Chondrocyte (in vitro differentiated cells): ENCODE results near the gene TRIM72. TPM values are rescaled to one million over a fixed set of nuclear protein-coding genes. Genes with fewer than 3 reads are reported as not detected.
"Not testable (repeated sequence)": the region's sequence is repeated elsewhere in the genome, so short reads cannot be mapped to it uniquely, and the experiment has no call there.

Experiments
- DNase-seq: peaks from one replicate; pipeline ENCODE4 v3.0.0; 2021; ENCODE audit warnings: mixed read lengths, low spot score
- H3K27ac Mint-ChIP-seq: one replicate; pipeline ENCODE4 v1.8.0; 2021; ENCODE audit warnings: mild to moderate bottlenecking, moderate library complexity, mixed read lengths; ENCODE audit not compliant: unreplicated experiment
- H3K27me3 Mint-ChIP-seq: 2 replicates; pipeline ENCODE4 v1.8.0; 2021; ENCODE audit warnings: low read depth, mixed read lengths
- H3K36me3 Mint-ChIP-seq: 2 replicates; pipeline ENCODE4 v1.8.0; 2021; ENCODE audit warnings: low read depth, mixed read lengths
- H3K4me1 Mint-ChIP-seq: 2 replicates; pipeline ENCODE4 v1.8.0; 2021; ENCODE audit warnings: low read depth, mild to moderate bottlenecking, mixed read lengths
- H3K4me3 Mint-ChIP-seq: one replicate; pipeline ENCODE4 v1.8.0; 2021; ENCODE audit warnings: mild to moderate bottlenecking, moderate library complexity, mixed read lengths; ENCODE audit not compliant: unreplicated experiment
- H3K9me3 Mint-ChIP-seq: 2 replicates; pipeline ENCODE4 v1.8.0; 2021; ENCODE audit warnings: low read depth, mixed read lengths
- total RNA-seq: library from RNA; stranded (reverse); gene quantifications from 3 replicates; pipeline ENCODE4 v1.2.1, GENCODE V29; 2021
- TF ChIP-seq, protein P1 (sequence below): fragments of 200-600 bp; sonication (generic); IDR thresholded peaks from 2 replicates; pipeline ENCODE4 v1.5.0; 2021; ENCODE audit warnings: antibody characterized with exemption, mild to moderate bottlenecking, moderate library complexity

The TRIM72 gene
- total RNA-seq, 1 donor from 2014 or later, result not detected

DNA sequence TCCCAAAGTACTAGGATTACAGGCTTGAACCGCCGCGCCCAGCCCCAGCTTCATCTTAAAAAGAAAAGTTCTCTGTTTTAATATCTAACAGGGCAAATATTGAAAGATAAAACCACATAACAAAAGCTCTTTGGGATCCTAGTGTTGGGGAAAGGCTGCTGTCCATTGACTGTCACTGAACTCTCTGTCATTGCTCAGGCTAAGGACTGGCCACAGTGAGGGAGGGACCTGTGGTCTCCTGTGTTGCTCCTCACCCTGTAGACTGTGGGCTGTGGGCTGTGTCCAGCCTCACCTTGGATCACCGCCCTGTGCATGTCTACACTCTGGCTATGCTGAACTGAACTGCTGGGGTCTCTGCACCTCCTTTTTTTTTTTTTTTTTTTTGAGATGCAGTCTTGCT is 14.3 kb downstream of the TRIM72 start:
- Mint-ChIP-seq H3K4me3 (no peak overlapping the region), H3K27ac (no peak overlapping the region), H3K36me3 (no peaks in the 10 kb centered on the region), H3K27me3 (peaks cover 3% of the 10 kb centered on the region), H3K4me1 (no peaks in the 10 kb centered on the region), H3K9me3 (no peaks in the 10 kb centered on the region)
- TF ChIP-seq, protein P1, sequence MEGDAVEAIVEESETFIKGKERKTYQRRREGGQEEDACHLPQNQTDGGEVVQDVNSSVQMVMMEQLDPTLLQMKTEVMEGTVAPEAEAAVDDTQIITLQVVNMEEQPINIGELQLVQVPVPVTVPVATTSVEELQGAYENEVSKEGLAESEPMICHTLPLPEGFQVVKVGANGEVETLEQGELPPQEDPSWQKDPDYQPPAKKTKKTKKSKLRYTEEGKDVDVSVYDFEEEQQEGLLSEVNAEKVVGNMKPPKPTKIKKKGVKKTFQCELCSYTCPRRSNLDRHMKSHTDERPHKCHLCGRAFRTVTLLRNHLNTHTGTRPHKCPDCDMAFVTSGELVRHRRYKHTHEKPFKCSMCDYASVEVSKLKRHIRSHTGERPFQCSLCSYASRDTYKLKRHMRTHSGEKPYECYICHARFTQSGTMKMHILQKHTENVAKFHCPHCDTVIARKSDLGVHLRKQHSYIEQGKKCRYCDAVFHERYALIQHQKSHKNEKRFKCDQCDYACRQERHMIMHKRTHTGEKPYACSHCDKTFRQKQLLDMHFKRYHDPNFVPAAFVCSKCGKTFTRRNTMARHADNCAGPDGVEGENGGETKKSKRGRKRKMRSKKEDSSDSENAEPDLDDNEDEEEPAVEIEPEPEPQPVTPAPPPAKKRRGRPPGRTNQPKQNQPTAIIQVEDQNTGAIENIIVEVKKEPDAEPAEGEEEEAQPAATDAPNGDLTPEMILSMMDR, result no peak
- DNase-seq, result no peak

GRCh38 chr16:31229501-31229900 is 15.6 kb downstream of the TRIM72 start:
- TF ChIP-seq, protein P1, result no peak
- Mint-ChIP-seq H3K4me3 (no peak overlapping the region), H3K27me3 (peaks cover 3% of the 10 kb centered on the region), H3K27ac (no peak overlapping the region), H3K4me1 (no peaks in the 10 kb centered on the region), H3K9me3 (peaks cover 5% of the 10 kb centered on the region), H3K36me3 (no peaks in the 10 kb centered on the region)
- DNase-seq, result no peak

DNA sequence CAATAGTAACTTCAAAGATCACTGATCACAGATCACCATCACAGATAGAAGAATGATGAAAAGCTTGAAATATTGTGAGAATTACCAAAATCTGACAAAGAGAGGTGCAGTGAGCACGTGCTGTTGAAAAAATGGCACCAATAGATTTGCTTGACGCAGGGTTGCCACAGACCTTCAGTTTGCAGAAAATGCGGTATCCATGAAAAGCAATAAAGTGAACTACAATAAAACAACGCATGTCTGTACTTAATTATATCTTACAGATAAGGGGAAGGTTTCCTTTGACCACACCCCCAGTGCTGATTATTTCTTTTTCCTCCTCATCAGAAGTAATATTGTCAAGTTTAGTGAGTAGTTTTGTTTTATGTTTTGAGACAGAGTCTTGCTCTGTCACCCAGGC is 24.1 kb downstream of the TRIM72 start:
- no peak overlapping the region for H3K4me3 Mint-ChIP-seq
- TF ChIP-seq, protein P1, result no peak
- no peaks in the 10 kb centered on the region for H3K36me3 Mint-ChIP-seq
- H3K27me3 Mint-ChIP-seq, result peaks cover 22% of the 10 kb centered on the region
- no peak for DNase-seq
- H3K9me3 Mint-ChIP-seq, result peaks cover 11% of the 10 kb centered on the region
- H3K4me1 Mint-ChIP-seq, result no peaks in the 10 kb centered on the region
- no peak overlapping the region for H3K27ac Mint-ChIP-seq

GRCh38 chr16:31242206-31242605 is 28.3 kb downstream of the TRIM72 start:
- Mint-ChIP-seq H3K4me3 (no peak overlapping the region), H3K27ac (no peak overlapping the region), H3K9me3 (no peaks in the 10 kb centered on the region), H3K36me3 (no peaks in the 10 kb centered on the region), H3K27me3 (peaks cover 42% of the 10 kb centered on the region), H3K4me1 (no peaks in the 10 kb centered on the region)
- TF ChIP-seq, protein P1, result no peak
- DNase-seq, result no peak

DNA sequence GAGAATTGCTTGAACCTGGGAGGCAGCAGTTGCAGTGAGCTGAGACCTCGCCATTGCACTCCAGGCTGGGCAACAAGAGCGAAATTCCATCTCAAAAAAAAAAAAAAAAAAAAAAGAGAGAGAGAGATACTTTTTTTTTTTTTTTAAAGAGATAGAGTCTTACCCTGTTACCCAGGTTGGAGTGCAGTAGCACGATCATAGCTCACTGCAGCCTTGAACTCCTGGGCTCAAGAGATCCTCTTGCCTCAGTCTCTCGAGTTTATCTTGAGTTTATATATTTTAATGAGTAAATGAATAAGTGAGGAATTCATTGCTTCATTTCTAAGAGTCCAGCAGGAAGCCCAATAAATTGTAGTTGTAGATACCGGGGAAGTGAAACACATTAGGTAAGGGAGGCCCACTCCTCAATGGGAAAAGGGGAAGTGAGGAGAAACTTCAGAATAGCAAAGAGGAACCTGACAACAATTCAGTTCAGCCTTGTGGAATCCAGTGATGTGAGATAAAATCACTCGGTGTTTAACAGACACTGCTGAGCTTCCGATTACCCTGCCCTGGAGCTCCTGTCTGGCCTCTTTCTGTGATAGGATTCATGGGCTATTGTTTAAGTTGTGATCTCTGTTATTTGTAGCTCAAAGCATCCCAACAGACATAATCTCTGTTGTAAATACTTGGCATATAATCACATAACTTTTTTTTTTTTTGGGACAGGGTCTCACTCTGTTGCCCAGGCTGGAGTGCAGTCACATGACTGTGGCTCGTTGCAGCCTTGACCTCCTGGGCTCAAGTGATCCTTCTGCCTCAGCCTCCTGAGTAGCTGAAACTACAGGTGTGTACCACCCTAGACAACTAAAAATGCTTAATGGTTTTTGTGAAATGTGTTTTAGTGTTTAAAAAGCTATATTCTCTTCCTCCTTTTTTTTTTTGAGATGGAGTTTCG is 30.1 kb downstream of the TRIM72 start:
- Mint-ChIP-seq H3K36me3 (no peaks in the 10 kb centered on the region), H3K9me3 (no peaks in the 10 kb centered on the region), H3K4me1 (no peaks in the 10 kb centered on the region), H3K27ac (no peak overlapping the region), H3K27me3 (peaks cover 46% of the 10 kb centered on the region), H3K4me3 (no peak overlapping the region)
- DNase-seq, result no peak
- TF ChIP-seq, protein P1, result no peak

- not testable (repeated sequence) for H3K4me1 Mint-ChIP-seq, H3K9me3 Mint-ChIP-seq, H3K27ac Mint-ChIP-seq, DNase-seq, H3K36me3 Mint-ChIP-seq, H3K4me3 Mint-ChIP-seq
- H3K27me3 Mint-ChIP-seq, result peaks cover 40% of the 10 kb centered on the region
These were observed 31.7 kb downstream of the TRIM72 start for GRCh38 chr16:31245598-31245997.
